OCI-LY1 (cell line): ENCODE results near the gene RRP1B.
A peak's percentile ranks its signal among the peaks of the same experiment; 100 is the strongest.

Source experiments
- H2AFZ ChIP-seq: fragments of 200-600 bp; sonication (generic), shearing (Covaris generic); 2 replicates; pipeline ENCODE4 v1.6.0; 2014; ENCODE audit warnings: antibody characterized with exemption, mild to moderate bottlenecking, low read length
- H3F3A ChIP-seq: fragments of 200-600 bp; sonication (generic), shearing (Covaris generic); 2 replicates; pipeline ENCODE4 v1.6.0; 2014; ENCODE audit warnings: mild to moderate bottlenecking, antibody characterized with exemption, low read length, moderate library complexity; ENCODE audit not compliant: insufficient read depth
- H3K27ac ChIP-seq: fragments of 200-600 bp; sonication (generic); 2 replicates; pipeline ENCODE4 v1.5.1; 2014; ENCODE audit warnings: low read length, mixed run types, mild to moderate bottlenecking, low read depth; ENCODE audit not compliant: poor library complexity, severe bottlenecking
- H3K27me3 ChIP-seq: fragments of 200-600 bp; sonication (generic); 2 replicates; pipeline ENCODE4 v1.6.0; 2014; ENCODE audit warnings: antibody characterized with exemption, mild to moderate bottlenecking, low read length, moderate library complexity; ENCODE audit not compliant: insufficient read depth
- H3K36me3 ChIP-seq: fragments of 200-600 bp; sonication (generic); 2 replicates; pipeline ENCODE4 v1.6.1; 2014; ENCODE audit warnings: mild to moderate bottlenecking, antibody characterized with exemption, low read length, moderate library complexity, mixed read lengths; ENCODE audit not compliant: insufficient read depth
- H3K4me1 ChIP-seq: fragments of 200-600 bp; sonication (generic); 2 replicates; pipeline ENCODE4 v1.5.1; 2014; ENCODE audit warnings: mild to moderate bottlenecking, low read length, moderate library complexity; ENCODE audit not compliant: insufficient read depth, severe bottlenecking
- H3K4me2 ChIP-seq: fragments of 200-600 bp; sonication (generic), shearing (Covaris generic); 2 replicates; pipeline ENCODE4 v1.6.1; 2014; ENCODE audit warnings: low read length
- H3K4me3 ChIP-seq: fragments of 200-600 bp; sonication (generic); 2 replicates; pipeline ENCODE4 v1.5.1; 2014; ENCODE audit warnings: low read length, low read depth, mild to moderate bottlenecking, mixed read lengths; ENCODE audit not compliant: poor library complexity, severe bottlenecking
- H3K79me2 ChIP-seq: fragments of 200-600 bp; shearing (Covaris generic); 2 replicates; pipeline ENCODE4 v1.6.1; 2016; ENCODE audit warnings: mixed run types, low read length, mixed read lengths; ENCODE audit not compliant: insufficient read depth
- H3K9ac ChIP-seq: fragments of 200-600 bp; sonication (generic), shearing (Covaris generic); 2 replicates; pipeline ENCODE4 v1.6.1; 2014; ENCODE audit warnings: mild to moderate bottlenecking, low read length, mixed read lengths
- H3K9me2 ChIP-seq: fragments of 200-600 bp; sonication (generic), shearing (Covaris generic); 2 replicates; pipeline ENCODE4 v1.6.1; 2014; ENCODE audit warnings: low read depth, mild to moderate bottlenecking, low read length, mixed read lengths
- H3K9me3 ChIP-seq: fragments of 200-600 bp; shearing (Covaris generic); 2 replicates; pipeline ENCODE4 v1.6.1; 2014; ENCODE audit warnings: low read length, mixed read lengths
- H4K20me1 ChIP-seq: fragments of 200-600 bp; sonication (generic), shearing (Covaris generic); 2 replicates; pipeline ENCODE4 v1.6.0; 2016; ENCODE audit warnings: mild to moderate bottlenecking, low read length; ENCODE audit not compliant: insufficient read depth
- CTCF ChIP-seq: fragments of 200-600 bp; sonication (generic), shearing (Covaris generic); IDR thresholded peaks from 2 replicates; pipeline ENCODE4 v1.5.1; 2017; ENCODE audit warnings: mild to moderate bottlenecking, antibody characterized with exemption, low read length, moderate library complexity, mixed read lengths
- EZH2 ChIP-seq: fragments of 200-600 bp; sonication (generic), shearing (Covaris generic); IDR thresholded peaks from 2 replicates; pipeline ENCODE4 v1.8.0; 2017; ENCODE audit warnings: borderline replicate concordance, mixed run types, mild to moderate bottlenecking, antibody characterized with exemption, low read length, moderate library complexity, mixed read lengths

Gene RRP1B

GRCh38 chr21:43657355-43658087 is 1.8 kb upstream of the RRP1B start:
- Histone ChIP-seq H3K79me2 (peaks cover 29% of the 10 kb centered on the region), H3K4me1 (peaks cover 19% of the 10 kb centered on the region), H3K27me3 (no peaks in the 10 kb centered on the region), H3K4me2 (no peak overlapping the region), H3K9ac (no peak overlapping the region), H4K20me1 (no peaks in the 10 kb centered on the region), H3K4me3 (no peak overlapping the region), H3K36me3 (peaks cover 17% of the 10 kb centered on the region), H3K9me3 (no peaks in the 10 kb centered on the region), H2AFZ (no peak overlapping the region), H3K27ac (no peak overlapping the region), H3K9me2 (no peaks in the 10 kb centered on the region), H3F3A (no peaks in the 10 kb centered on the region)
- TF ChIP-seq EZH2 = no peak
- no peak for TF ChIP-seq CTCF

GRCh38 chr21:43658088-43658741 is 1.1 kb upstream of the RRP1B start:
- no peaks in the 10 kb centered on the region for H3K9me3 ChIP-seq
- no peak overlapping the region for H2AFZ ChIP-seq
- H3K27ac ChIP-seq = no peak overlapping the region
- TF ChIP-seq EZH2 (no peak), CTCF (no peak)
- no peaks in the 10 kb centered on the region for H4K20me1 ChIP-seq
- no peak overlapping the region for H3K4me3 ChIP-seq
- no peaks in the 10 kb centered on the region for H3K27me3 ChIP-seq
- H3F3A ChIP-seq = no peaks in the 10 kb centered on the region
- H3K79me2 ChIP-seq = peaks cover 35% of the 10 kb centered on the region
- H3K4me2 ChIP-seq = no peak overlapping the region
- H3K36me3 ChIP-seq = peaks cover 24% of the 10 kb centered on the region
- H3K4me1 ChIP-seq = peaks cover 19% of the 10 kb centered on the region
- H3K9ac ChIP-seq = no peak overlapping the region
- no peaks in the 10 kb centered on the region for H3K9me2 ChIP-seq

- Histone ChIP-seq H3K9me3 (no peaks in the 10 kb centered on the region), H3K9ac (peak overlapping the region; percentile 98; the same call in 1 of the 2 replicates), H3K4me1 (peaks cover 19% of the 10 kb centered on the region), H3K27ac (no peak overlapping the region), H3K4me3 (peak overlapping the region; percentile 84), H4K20me1 (no peaks in the 10 kb centered on the region), H3K79me2 (peaks cover 37% of the 10 kb centered on the region), H3K36me3 (peaks cover 28% of the 10 kb centered on the region), H3K9me2 (no peaks in the 10 kb centered on the region), H2AFZ (no peak overlapping the region), H3K27me3 (no peaks in the 10 kb centered on the region), H3K4me2 (peak overlapping the region; percentile 72; the same call in 1 of the 2 replicates), H3F3A (no peaks in the 10 kb centered on the region)
- TF ChIP-seq EZH2 (no peak), CTCF (no peak)
These were observed 608 bp upstream of the RRP1B start for GRCh38 chr21:43658769-43659135.
